Osteoblast (primary cell): ENCODE measurements around the gene FXYD5. TPM values are rescaled to one million over a fixed set of nuclear protein-coding genes. Genes with fewer than 3 reads are reported as not detected.

Source experiments
- DNase-seq: peaks from one replicate; pipeline ENCODE4 v3.0.0; 2011; ENCODE audit warnings: low spot score, mixed read lengths; ENCODE audit not compliant: insufficient read length; ENCODE audit errors: missing footprints
- H2AFZ ChIP-seq: 2 replicates; pipeline ENCODE4 v1.6.0; 2011; ENCODE audit warnings: mild to moderate bottlenecking, low read length
- H3K27ac ChIP-seq: 2 replicates; pipeline ENCODE4 v1.5.1; 2011; ENCODE audit warnings: mild to moderate bottlenecking, low read depth, low read length, moderate library complexity
- H3K27me3 ChIP-seq: 2 replicates; pipeline ENCODE4 v1.6.0; 2012; ENCODE audit warnings: mild to moderate bottlenecking, control low read depth, inconsistent platforms, low read length, moderate library complexity; ENCODE audit not compliant: insufficient read depth
- H3K36me3 ChIP-seq: 2 replicates; pipeline ENCODE4 v1.5.1; 2011; ENCODE audit warnings: mild to moderate bottlenecking, low read length, control low read depth, moderate library complexity; ENCODE audit not compliant: insufficient read depth
- H3K4me1 ChIP-seq: 2 replicates; pipeline ENCODE4 v1.5.1; 2011; ENCODE audit warnings: mild to moderate bottlenecking, low read length, control low read depth, moderate library complexity; ENCODE audit not compliant: insufficient read depth
- H3K4me2 ChIP-seq: 2 replicates; pipeline ENCODE4 v1.6.0; 2011; ENCODE audit warnings: mild to moderate bottlenecking, low read length; ENCODE audit not compliant: insufficient read depth
- H3K4me3 ChIP-seq: fragments of 200-600 bp; sonication (generic); 3 replicates; pipeline ENCODE4 v1.5.1; 2012; ENCODE audit warnings: mild to moderate bottlenecking, low read length, inconsistent platforms; ENCODE audit not compliant: insufficient read depth
- H3K79me2 ChIP-seq: 2 replicates; pipeline ENCODE4 v1.6.0; 2012; ENCODE audit warnings: mild to moderate bottlenecking, low read length, control low read depth, inconsistent platforms; ENCODE audit not compliant: insufficient read depth
- H3K9me3 ChIP-seq: 2 replicates; pipeline ENCODE4 v1.5.1; 2011; ENCODE audit warnings: low read depth, low read length, control low read depth
- H4K20me1 ChIP-seq: 2 replicates; pipeline ENCODE4 v1.6.0; 2012; ENCODE audit warnings: mild to moderate bottlenecking, low read length, control low read depth; ENCODE audit not compliant: insufficient read depth
- total RNA-seq: library from RNA; depleted of rRNA; stranded (reverse); fragments of >200 nt; gene quantifications from 2 replicates; pipeline ENCODE4 v1.2.3, GENCODE V29; 2012
- TF ChIP-seq, protein P1 (sequence below): IDR thresholded peaks from 2 replicates; pipeline ENCODE4 v1.5.1; 2011; ENCODE audit warnings: mild to moderate bottlenecking, low read depth, low read length, moderate library complexity; ENCODE audit errors: extremely low read depth

The FXYD5 gene
- total RNA-seq, 1 donor = 29.0 TPM

DNA sequence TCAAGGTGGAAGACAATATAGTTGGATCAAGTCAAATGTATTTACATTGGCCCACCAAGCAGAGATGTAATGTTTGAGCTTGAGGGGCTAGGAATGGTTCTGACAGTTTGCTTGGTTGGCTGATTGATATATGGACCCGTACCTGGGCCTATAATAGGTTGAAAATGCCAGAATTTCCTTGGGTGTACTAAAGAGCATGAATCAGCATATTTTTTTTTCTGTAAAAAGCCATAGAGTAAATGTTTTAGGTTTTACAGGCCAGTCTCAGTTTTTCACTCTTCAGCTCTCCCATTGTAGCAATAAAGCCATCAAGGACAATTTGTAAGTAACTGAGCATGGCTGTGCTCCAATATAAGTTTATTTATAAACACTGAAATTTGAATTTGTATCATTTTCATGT, 26.9 kb downstream of the FXYD5 start:
- Histone ChIP-seq H3K4me2 (no peak overlapping the region), H3K9me3 (no peaks in the 10 kb centered on the region), H3K27me3 (peaks cover 5% of the 10 kb centered on the region), H2AFZ (no peak overlapping the region), H3K4me1 (no peaks in the 10 kb centered on the region), H3K27ac (no peak overlapping the region), H3K4me3 (no peak overlapping the region), H3K79me2 (no peaks in the 10 kb centered on the region), H4K20me1 (no peaks in the 10 kb centered on the region), H3K36me3 (no peaks in the 10 kb centered on the region)
- TF ChIP-seq, protein P1, sequence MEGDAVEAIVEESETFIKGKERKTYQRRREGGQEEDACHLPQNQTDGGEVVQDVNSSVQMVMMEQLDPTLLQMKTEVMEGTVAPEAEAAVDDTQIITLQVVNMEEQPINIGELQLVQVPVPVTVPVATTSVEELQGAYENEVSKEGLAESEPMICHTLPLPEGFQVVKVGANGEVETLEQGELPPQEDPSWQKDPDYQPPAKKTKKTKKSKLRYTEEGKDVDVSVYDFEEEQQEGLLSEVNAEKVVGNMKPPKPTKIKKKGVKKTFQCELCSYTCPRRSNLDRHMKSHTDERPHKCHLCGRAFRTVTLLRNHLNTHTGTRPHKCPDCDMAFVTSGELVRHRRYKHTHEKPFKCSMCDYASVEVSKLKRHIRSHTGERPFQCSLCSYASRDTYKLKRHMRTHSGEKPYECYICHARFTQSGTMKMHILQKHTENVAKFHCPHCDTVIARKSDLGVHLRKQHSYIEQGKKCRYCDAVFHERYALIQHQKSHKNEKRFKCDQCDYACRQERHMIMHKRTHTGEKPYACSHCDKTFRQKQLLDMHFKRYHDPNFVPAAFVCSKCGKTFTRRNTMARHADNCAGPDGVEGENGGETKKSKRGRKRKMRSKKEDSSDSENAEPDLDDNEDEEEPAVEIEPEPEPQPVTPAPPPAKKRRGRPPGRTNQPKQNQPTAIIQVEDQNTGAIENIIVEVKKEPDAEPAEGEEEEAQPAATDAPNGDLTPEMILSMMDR = no peak
- no peak for DNase-seq

DNA sequence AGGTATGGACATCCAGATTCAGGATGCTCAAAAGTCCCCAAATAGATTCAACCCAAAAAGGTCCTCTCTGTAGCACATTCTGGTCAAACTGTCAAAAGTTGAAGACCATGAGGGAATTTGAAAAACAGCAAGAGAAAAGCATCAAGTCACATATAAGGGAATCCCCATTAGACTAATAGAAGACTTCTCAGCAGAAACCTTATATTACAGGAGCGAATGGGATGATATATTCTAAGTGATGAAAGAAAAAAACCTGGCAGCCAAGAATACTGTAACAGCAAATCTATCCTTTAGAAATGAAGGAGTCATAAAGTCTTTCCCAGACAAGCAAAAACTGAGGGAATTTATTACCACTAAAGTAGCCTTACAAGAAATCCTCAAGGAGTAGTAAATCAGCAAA, 29.7 kb downstream of the FXYD5 start:
- Histone ChIP-seq H3K4me2 (no peak overlapping the region), H3K27ac (no peak overlapping the region), H3K9me3 (no peaks in the 10 kb centered on the region), H4K20me1 (no peaks in the 10 kb centered on the region), H3K4me1 (no peaks in the 10 kb centered on the region), H3K27me3 (peaks cover 5% of the 10 kb centered on the region), H2AFZ (no peak overlapping the region), H3K36me3 (no peaks in the 10 kb centered on the region), H3K4me3 (no peak overlapping the region), H3K79me2 (no peaks in the 10 kb centered on the region)
- no peak for DNase-seq
- TF ChIP-seq, protein P1 = no peak

DNA sequence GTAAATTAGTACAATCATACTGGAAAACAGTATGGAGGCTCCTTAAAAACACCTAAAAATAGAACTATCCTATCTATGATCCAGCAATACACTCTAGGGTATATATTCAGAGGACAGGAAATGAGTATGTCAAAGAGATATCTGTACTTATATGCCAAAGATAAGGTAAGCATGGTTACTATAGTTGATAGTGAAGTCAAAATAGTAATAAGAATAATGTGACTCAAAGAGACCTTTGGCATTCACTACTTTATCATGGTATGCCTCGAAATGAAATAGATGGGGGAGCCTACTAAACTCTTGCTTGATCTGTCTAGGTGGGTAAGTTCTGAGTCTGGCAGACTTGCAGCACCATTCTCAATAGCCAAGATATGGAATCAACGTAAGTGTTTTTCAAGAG, 30.3 kb downstream of the FXYD5 start:
- Histone ChIP-seq H3K4me1 (no peaks in the 10 kb centered on the region), H3K4me2 (no peak overlapping the region), H3K79me2 (no peaks in the 10 kb centered on the region), H3K27me3 (peaks cover 5% of the 10 kb centered on the region), H4K20me1 (no peaks in the 10 kb centered on the region), H3K27ac (no peak overlapping the region), H3K9me3 (no peaks in the 10 kb centered on the region), H3K36me3 (no peaks in the 10 kb centered on the region), H3K4me3 (no peak overlapping the region), H2AFZ (no peak overlapping the region)
- TF ChIP-seq, protein P1 = no peak
- no peak for DNase-seq

DNA sequence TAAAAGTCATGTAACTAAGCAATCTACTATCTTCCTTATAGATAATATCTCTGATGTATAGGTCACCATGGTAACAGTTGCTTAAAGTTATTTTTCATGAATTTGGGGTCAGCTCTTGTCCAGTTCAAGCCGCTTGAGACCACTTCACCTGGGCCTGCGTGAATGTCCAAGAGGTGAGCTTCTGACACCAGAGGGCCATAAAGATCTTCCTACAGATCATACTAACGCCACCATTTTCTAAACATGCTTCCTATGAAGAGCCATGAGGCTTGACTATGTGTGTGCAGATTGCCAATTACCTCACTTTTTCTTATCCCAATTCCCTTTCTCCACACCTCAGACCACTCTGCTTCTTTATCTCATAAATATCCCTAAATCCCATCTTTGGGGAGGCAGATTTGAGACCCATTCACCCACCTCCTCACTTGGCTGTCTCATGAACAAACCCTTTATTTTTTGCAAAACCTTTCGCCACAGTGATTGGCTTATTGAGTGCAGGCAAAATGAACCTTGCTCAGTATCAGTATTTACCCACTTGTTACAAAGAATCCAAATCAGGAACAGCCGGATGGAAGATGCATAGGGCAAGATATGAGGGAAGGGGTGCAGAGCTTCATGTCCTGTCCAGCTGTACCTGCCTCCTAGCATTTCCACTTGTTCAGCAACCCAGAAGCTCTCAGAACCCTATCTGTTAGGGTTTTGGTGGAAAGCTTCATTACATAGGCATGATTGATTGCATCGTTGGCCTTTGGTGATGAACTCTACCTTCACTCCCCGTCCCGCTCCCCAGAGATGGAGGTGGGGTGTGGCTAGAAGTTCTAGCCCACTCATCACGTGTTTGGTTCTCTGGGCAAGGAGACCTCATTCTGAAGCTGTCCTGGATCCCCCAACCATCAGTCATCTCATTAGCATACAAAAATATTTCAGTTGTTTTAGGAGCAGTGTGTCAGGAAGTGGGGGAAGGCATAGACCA, 39.8 kb downstream of the FXYD5 start:
- TF ChIP-seq, protein P1 = no peak
- H2AFZ ChIP-seq = no peak overlapping the region
- no peaks in the 10 kb centered on the region for H3K9me3 ChIP-seq
- H3K27me3 ChIP-seq = no peaks in the 10 kb centered on the region
- H3K4me2 ChIP-seq = no peak overlapping the region
- DNase-seq = peak; percentile 61
- H3K4me3 ChIP-seq = no peak overlapping the region
- no peak overlapping the region for H3K27ac ChIP-seq
- H3K4me1 ChIP-seq = no peaks in the 10 kb centered on the region
- H3K79me2 ChIP-seq = no peaks in the 10 kb centered on the region
- no peaks in the 10 kb centered on the region for H4K20me1 ChIP-seq
- no peaks in the 10 kb centered on the region for H3K36me3 ChIP-seq
